PC-3 (cell line): ENCODE results near the gene ACLY. TPM values are rescaled to one million over a fixed set of nuclear protein-coding genes. Genes with fewer than 3 reads are reported as not detected.

ENCODE experiments used
- ATAC-seq: fragments of 200-7000 bp; cut with Tn5 transposase; 2 replicates; pipeline ENCODE4 v1.9.1; 2020; ENCODE audit warnings: mild to moderate bottlenecking, moderate library complexity
- BruUV-seq: library from RNA; stranded (reverse); fragments of 400-500 nt; replicated peaks from 2 replicates; lab custom pipeline; 2021; lab: Mats Ljungman, UMichigan
- CTCF ChIA-PET: fragments of 300-600 bp; sonication (Branson Sonifier 250); formaldehyde crosslinking; loops from one replicate; lab custom pipeline; 2022; ENCODE audit warnings: antibody characterized with exemption; lab: Charles Lee
- POLR2A ChIA-PET: fragments of 300-600 bp; sonication (Branson Sonifier 250); formaldehyde crosslinking; loops from one replicate; lab custom pipeline; 2022; ENCODE audit warnings: antibody characterized with exemption; ENCODE audit not compliant: unreplicated experiment; lab: Charles Lee
- DNase-seq: peaks from one replicate; pipeline ENCODE4 v3.0.0-alpha.2; 2015
- H2AFZ ChIP-seq: fragments of 300-600 bp; sonication (generic); 2 replicates; pipeline ENCODE4 v1.6.0; 2016; ENCODE audit warnings: antibody characterized with exemption, low read length
- H3F3A ChIP-seq: fragments of 300-600 bp; sonication (generic); one replicate; pipeline ENCODE4 v1.6.0; 2017; ENCODE audit warnings: antibody characterized with exemption, low read length, control low read depth, mild to moderate bottlenecking; ENCODE audit not compliant: unreplicated experiment
- H3K27ac ChIP-seq: fragments of 300-600 bp; sonication (generic); 2 replicates; pipeline ENCODE4 v1.5.1; 2016; ENCODE audit warnings: mild to moderate bottlenecking, low read length
- H3K27me3 ChIP-seq: fragments of 300-600 bp; sonication (generic); 2 replicates; pipeline ENCODE4 v1.6.1; 2016; ENCODE audit warnings: low read length, mixed read lengths
- H3K36me3 ChIP-seq: fragments of 300-600 bp; sonication (generic); 2 replicates; pipeline ENCODE4 v1.6.1; 2016; ENCODE audit warnings: low read depth, mixed run types, low read length, mixed read lengths
- H3K4me1 ChIP-seq: fragments of 300-600 bp; sonication (generic); 2 replicates; pipeline ENCODE4 v1.5.1; 2016; ENCODE audit warnings: low read length; ENCODE audit not compliant: insufficient read depth
- H3K4me2 ChIP-seq: fragments of 300-600 bp; sonication (generic); 2 replicates; pipeline ENCODE4 v1.6.0; 2016; ENCODE audit warnings: low read length
- H3K4me3 ChIP-seq: fragments of 300-600 bp; sonication (generic); 2 replicates; pipeline ENCODE4 v1.5.1; 2016; ENCODE audit warnings: mild to moderate bottlenecking, low read length, mixed read lengths
- H3K79me2 ChIP-seq: fragments of 300-600 bp; sonication (generic); 2 replicates; pipeline ENCODE4 v1.6.1; 2017; ENCODE audit warnings: low read length, mixed read lengths
- H3K9ac ChIP-seq: fragments of 300-600 bp; sonication (generic); 2 replicates; pipeline ENCODE4 v1.6.0; 2016; ENCODE audit warnings: mild to moderate bottlenecking, low read length
- H3K9me2 ChIP-seq: fragments of 300-600 bp; sonication (generic); replicated peaks from 2 replicates; pipeline ENCODE4 v1.6.1; 2016; ENCODE audit warnings: mixed run types, low read length, mixed read lengths
- H3K9me3 ChIP-seq: fragments of 300-600 bp; sonication (generic); 2 replicates; pipeline ENCODE4 v1.6.1; 2016; ENCODE audit warnings: low read length, mixed read lengths
- H4K20me1 ChIP-seq: fragments of 300-600 bp; sonication (generic); 2 replicates; pipeline ENCODE4 v1.6.1; 2016; ENCODE audit warnings: low read length, mixed read lengths
- CTCF ChIP-seq: fragments of 300-600 bp; sonication (generic); conservative IDR thresholded peaks from 2 replicates; pipeline ENCODE4 v1.5.1; 2017; ENCODE audit warnings: antibody characterized with exemption, low read depth, mild to moderate bottlenecking, low read length
- EZH2 ChIP-seq: fragments of 300-600 bp; sonication (generic); IDR thresholded peaks from one replicate; pipeline ENCODE4 v1.6.1; 2017; ENCODE audit warnings: antibody characterized with exemption, mild to moderate bottlenecking, low read length; ENCODE audit not compliant: unreplicated experiment
- EZH2phosphoT487 ChIP-seq: fragments of 300-600 bp; sonication (generic); IDR thresholded peaks from 2 replicates; pipeline ENCODE4 v1.6.1; 2018; ENCODE audit warnings: mild to moderate bottlenecking, antibody characterized with exemption, low read length, borderline replicate concordance
- intact Hi-C: fragments of 100-400 bp; cut with micrococcal nuclease; formaldehyde crosslinking; loops from 2 replicates; pipeline ENCODE4 v1.9.0; 2023
- total RNA-seq: library from RNA; depleted of rRNA; stranded (reverse); fragments of >200 nt; gene quantifications from 2 replicates; pipeline ENCODE4 v1.2.3, GENCODE V29; 2014

Gene ACLY
- total RNA-seq, 1 experiment from 2014 or later: 114 TPM

- TSS peak; percentile 44 for BruUV-seq
- Histone ChIP-seq H3K9ac (peak overlapping the region; percentile 94), H3F3A (no peaks in the 10 kb centered on the region), H3K27ac (peak overlapping the region; percentile 45), H3K36me3 (peaks cover 12% of the 10 kb centered on the region), H3K4me1 (peaks cover 31% of the 10 kb centered on the region), H2AFZ (peak overlapping the region; percentile 50), H4K20me1 (0 out of 2 replicates have a peak, but pooled peaks cover 5% of the 10 kb centered on the region), H3K9me3 (no peaks in the 10 kb centered on the region), H3K9me2 (no peaks in the 10 kb centered on the region), H3K4me3 (peak overlapping the region; percentile 82), H3K4me2 (peak overlapping the region; percentile 100), H3K79me2 (peaks cover 52% of the 10 kb centered on the region), H3K27me3 (no peaks in the 10 kb centered on the region)
- ATAC-seq (no peak), DNase-seq (peak; percentile 26)
- intact Hi-C loops: no loop called here
- ChIA-PET POLR2A (interaction anchor here (0.6 to 0.7 kb wide), 2 partner anchors 1065 to 1403 kb away, joined by 3 to 4 read pairs; no protein-coding TSS in a partner anchor), CTCF (no interaction called here)
- TF ChIP-seq CTCF (no peak), EZH2 (no peak), EZH2phosphoT487 (no peak)
Observed at GRCh38 chr17:41967141-41967920, 48.6 kb upstream of the ACLY start.

- 0 out of 2 replicates have a peak, but pooled peaks cover 5% of the 10 kb centered on the region for H4K20me1 ChIP-seq
- ChIA-PET POLR2A (interaction anchor here (0.5 to 1.0 kb wide), 5 partner anchors 20 to 1064 kb away, joined by 3 to 11 read pairs (median 4); partner anchors contain the start of genes DNAJC7 and NKIRAS2), CTCF (interaction anchor here (1.2 kb wide), 2 partner anchors 23 to 561 kb away, joined by 3 to 7 read pairs; no protein-coding TSS in a partner anchor)
- intact Hi-C loops: loop anchor here (1.0 kb wide), 1 partner anchor 51 kb away; the partner anchor contains the start of gene DNAJC7
- H3K4me1 ChIP-seq: peaks cover 27% of the 10 kb centered on the region
- no peaks in the 10 kb centered on the region for H3K9me3 ChIP-seq
- peak within 1 kb of the TSS; percentile 60 for H2AFZ ChIP-seq
- H3K27me3 ChIP-seq: no peaks in the 10 kb centered on the region
- ATAC-seq (peak; percentile 75), DNase-seq (peak; percentile 83)
- peak within 1 kb of the TSS; percentile 94 for H3K9ac ChIP-seq
- no peaks in the 10 kb centered on the region for H3F3A ChIP-seq
- no peaks in the 10 kb centered on the region for H3K9me2 ChIP-seq
- H3K27ac ChIP-seq: peak within 1 kb of the TSS; percentile 74
- H3K79me2 ChIP-seq: peaks cover 45% of the 10 kb centered on the region
- peak within 1 kb of the TSS; percentile 82 for H3K4me3 ChIP-seq
- H3K36me3 ChIP-seq: peaks cover 5% of the 10 kb centered on the region
- no TSS peak for BruUV-seq
- TF ChIP-seq EZH2 (no peak), EZH2phosphoT487 (no peak), CTCF (no peak)
- peak within 1 kb of the TSS; percentile 100 for H3K4me2 ChIP-seq
Observed at GRCh38 chr17:41966463-41967140, 47.9 kb upstream of the ACLY start, which contains the start of gene CNP. Gene CNP (plus strand): TSS chr17:41966795. CDS start chr17:41966885, 90 bp downstream.
